ENCODE measurements around the gene CMTR1.
A peak's percentile ranks its signal among the peaks of the same experiment; 100 is the strongest.

CMTR1 gene

DNA sequence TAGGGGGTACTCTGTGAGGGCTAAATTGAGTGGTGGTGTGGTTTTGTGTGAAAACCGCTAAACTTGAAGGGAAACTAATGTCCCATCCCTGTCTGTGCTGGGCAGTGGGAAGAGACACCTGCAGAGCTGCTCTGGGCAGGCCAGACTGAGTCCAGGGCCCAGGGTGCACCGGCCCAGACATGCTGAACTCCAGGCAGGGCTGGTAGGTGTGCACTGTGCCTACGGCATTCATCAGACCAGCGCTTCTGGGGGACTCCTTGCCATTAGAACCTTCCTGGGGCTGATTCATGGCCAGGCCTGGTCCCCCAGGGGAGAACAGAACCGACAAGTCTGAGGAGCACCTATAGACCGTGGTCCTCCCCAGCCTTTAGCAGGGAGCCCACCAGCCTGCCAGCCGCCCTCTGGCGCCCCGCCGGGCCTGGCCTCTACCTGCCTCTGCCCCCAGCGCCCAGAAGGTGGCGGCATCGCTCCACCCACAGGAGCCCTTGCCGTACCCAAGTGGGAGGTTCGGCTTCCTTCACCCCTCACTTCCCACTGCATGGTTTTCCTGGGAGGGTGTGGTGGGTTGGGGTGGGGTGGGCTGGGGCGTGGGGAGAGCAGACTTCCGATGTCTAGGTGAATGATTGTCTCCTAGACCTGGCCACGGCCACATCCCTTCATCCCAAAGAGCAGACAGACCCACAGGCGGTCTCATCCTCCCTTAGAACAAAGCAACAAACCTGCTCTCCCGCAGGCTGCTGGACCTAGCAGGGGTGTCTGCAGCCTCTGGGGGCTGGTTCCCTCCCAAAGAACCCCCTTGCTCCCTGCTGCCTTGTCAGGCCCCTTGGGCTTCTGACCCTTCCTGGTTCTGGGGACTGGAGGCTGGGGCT lies 51.1 kb downstream of the CMTR1 start:
- TF ChIP-seq, protein P1, sequence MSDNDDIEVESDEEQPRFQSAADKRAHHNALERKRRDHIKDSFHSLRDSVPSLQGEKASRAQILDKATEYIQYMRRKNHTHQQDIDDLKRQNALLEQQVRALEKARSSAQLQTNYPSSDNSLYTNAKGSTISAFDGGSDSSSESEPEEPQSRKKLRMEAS (IDR thresholded peaks at IDR 0.05; ENCODE audit: low read depth, low read length), result no peak
- TF ChIP-seq, protein P2, sequence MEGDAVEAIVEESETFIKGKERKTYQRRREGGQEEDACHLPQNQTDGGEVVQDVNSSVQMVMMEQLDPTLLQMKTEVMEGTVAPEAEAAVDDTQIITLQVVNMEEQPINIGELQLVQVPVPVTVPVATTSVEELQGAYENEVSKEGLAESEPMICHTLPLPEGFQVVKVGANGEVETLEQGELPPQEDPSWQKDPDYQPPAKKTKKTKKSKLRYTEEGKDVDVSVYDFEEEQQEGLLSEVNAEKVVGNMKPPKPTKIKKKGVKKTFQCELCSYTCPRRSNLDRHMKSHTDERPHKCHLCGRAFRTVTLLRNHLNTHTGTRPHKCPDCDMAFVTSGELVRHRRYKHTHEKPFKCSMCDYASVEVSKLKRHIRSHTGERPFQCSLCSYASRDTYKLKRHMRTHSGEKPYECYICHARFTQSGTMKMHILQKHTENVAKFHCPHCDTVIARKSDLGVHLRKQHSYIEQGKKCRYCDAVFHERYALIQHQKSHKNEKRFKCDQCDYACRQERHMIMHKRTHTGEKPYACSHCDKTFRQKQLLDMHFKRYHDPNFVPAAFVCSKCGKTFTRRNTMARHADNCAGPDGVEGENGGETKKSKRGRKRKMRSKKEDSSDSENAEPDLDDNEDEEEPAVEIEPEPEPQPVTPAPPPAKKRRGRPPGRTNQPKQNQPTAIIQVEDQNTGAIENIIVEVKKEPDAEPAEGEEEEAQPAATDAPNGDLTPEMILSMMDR (IDR thresholded peaks at IDR 0.05; ENCODE audit: low read depth, low read length), result peak; percentile 83
- H3K4me3 ChIP-seq (ENCODE audit: low read depth, low read length), result no peak overlapping the region
- DNase-seq (ENCODE audit: low read depth), result peak; percentile 59

DNA sequence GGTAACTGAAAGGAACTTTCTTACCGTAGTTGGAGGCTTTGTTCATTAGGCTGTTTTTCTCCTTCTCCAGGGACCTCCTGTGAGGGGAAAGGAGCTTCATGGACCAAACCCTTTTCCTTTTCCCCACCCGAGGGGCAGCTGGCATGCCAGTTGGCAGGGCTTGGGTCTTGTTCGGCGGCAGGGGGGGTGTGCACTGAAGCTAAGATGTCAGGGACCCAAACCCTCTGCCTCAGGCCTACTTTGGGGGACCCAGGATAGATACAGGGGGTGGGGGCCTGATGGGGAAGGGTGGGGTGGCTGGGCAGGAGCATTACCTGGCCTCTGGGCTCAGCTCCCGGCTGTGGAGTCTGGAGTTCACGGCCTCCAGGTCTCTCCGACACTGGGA lies 51.8 kb downstream of the CMTR1 start:
- H3K4me3 ChIP-seq (ENCODE audit: low read depth, low read length), result no peak overlapping the region
- no peak for DNase-seq (ENCODE audit: low read depth)
- TF ChIP-seq, protein P2 (IDR thresholded peaks at IDR 0.05; ENCODE audit: low read depth, low read length), result no peak
- no peak for TF ChIP-seq POLR2A (IDR thresholded peaks at IDR 0.05; ENCODE audit: extremely low read depth, insufficient read length)
- TF ChIP-seq, protein P1 (IDR thresholded peaks at IDR 0.05; ENCODE audit: low read depth, low read length), result no peak
- TF ChIP-seq MYC (IDR thresholded peaks at IDR 0.05; ENCODE audit: low read depth, low read length), result no peak

DNA sequence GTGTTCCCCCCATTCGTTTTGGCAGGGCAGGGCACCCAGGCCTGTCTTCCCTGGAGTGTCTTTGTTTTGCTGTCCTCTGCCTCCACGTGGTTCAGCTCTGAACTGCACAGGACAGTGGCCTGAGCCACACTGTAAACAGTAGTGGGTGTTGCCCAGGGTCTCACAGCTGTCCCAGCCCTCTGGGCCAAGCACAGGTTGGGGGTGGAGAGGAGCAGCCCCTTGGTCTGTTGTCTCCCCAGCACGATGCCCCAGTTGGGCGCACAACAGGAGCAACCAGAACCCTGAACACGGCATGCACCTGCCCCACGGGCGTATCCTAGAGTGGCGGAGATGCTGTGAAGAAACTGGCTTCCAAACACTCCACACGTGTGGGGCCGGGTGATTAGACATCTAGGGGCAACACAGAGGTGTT lies 52.3 kb downstream of the CMTR1 start:
- H3K4me3 ChIP-seq (ENCODE audit: low read depth, low read length), result no peak overlapping the region
- no peak for TF ChIP-seq POLR2A (IDR thresholded peaks at IDR 0.05; ENCODE audit: extremely low read depth, insufficient read length)
- TF ChIP-seq, protein P2 (IDR thresholded peaks at IDR 0.05; ENCODE audit: low read depth, low read length), result no peak
- TF ChIP-seq MYC (IDR thresholded peaks at IDR 0.05; ENCODE audit: low read depth, low read length), result no peak
- TF ChIP-seq, protein P1 (IDR thresholded peaks at IDR 0.05; ENCODE audit: low read depth, low read length), result no peak
- DNase-seq (ENCODE audit: low read depth), result no peak

DNA sequence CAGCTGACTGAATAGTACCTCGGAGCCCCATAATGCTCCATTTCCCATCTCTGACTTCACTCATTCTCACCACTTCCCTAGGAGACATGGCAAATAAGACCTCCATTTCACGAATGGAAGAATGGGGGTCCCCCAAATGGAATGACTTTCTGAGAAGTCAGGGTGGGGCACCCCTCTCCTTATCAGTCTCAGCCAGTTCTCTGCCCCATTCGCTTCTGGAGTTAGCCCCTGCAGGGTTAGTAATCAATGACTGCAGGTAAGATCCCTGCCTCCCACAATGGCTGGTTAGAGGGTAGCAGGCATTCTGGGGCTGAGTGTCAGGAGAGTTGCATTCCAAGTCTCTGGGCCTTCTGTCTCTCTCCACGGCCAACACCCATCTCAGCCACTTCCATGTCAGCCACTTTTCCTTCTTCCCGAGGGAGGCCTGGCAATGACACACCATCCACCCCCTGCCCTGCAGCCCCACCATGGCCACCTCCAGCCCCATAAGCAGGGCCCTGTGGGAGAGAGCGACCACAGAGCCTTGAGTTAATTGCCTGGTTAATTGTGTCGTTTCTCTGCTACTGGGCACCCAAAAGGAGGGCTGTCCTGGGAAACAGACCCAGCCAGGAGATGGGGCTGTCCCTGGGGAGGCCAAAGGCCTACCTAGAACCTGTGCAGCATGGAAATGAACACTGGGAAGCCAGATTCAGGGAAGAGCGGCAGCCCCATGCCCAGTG lies 53.3 kb downstream of the CMTR1 start:
- TF ChIP-seq, protein P2 (IDR thresholded peaks at IDR 0.05; ENCODE audit: low read depth, low read length), result no peak
- TF ChIP-seq, protein P1 (IDR thresholded peaks at IDR 0.05; ENCODE audit: low read depth, low read length), result no peak
- TF ChIP-seq MYC (IDR thresholded peaks at IDR 0.05; ENCODE audit: low read depth, low read length), result no peak
- no peak for TF ChIP-seq POLR2A (IDR thresholded peaks at IDR 0.05; ENCODE audit: extremely low read depth, insufficient read length)

DNA sequence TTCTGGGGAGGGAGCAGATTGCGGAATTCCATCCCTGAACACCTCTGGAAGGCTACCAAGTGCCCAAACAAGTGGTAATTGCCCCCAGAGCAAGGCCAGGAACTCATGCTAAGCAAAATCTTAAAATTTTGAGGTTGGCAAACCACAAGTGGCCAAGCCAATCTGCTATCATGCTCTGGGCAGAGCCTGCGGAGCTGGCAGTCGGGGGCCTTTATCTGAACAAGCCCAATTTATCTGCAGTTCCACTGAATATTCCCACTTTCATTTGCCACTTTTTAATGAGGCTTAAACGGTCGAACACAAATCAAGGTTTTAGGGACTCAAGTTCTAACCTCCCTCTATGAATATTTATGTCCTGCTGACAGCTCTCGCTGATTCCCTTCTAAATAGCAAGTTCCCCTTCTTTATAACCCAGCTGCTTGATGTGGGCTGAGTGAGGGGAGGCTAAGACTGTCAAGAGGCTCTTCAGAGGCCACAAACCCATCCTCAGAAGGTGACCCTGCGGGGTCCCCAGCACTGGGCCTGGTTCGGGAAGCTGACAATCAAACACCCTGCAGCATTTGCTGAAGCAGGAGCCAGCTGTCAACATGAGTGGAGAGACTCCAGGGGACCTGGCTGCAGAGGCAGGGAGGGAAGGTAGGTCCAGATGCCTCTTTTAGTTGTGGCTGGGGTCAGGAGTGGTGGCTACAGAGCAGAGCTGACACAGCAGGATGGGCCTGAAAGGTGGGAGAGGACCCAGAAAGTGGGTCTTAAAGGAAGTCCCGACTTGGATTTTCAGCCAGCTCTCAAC lies 54.8 kb downstream of the CMTR1 start:
- H3K4me3 ChIP-seq (ENCODE audit: low read depth, low read length), result no peak overlapping the region
- DNase-seq (ENCODE audit: low read depth), result no peak
- TF ChIP-seq MYC (IDR thresholded peaks at IDR 0.05; ENCODE audit: low read depth, low read length) (no peak), POLR2A (IDR thresholded peaks at IDR 0.05; ENCODE audit: extremely low read depth, insufficient read length) (no peak)
- TF ChIP-seq, protein P1 (IDR thresholded peaks at IDR 0.05; ENCODE audit: low read depth, low read length), result no peak
- TF ChIP-seq, protein P2 (IDR thresholded peaks at IDR 0.05; ENCODE audit: low read depth, low read length), result no peak

More for the DNA sequence above, 53.3 kb downstream of the CMTR1 start:
- H3K4me3 ChIP-seq (ENCODE audit: low read depth, low read length), result no peak overlapping the region
- DNase-seq (ENCODE audit: low read depth), result no peak
